ENCODE measurements around the gene KMT5B.

Gene KMT5B

GRCh38 chr11:68142441-68143309 is 70.4 kb downstream of the KMT5B start:
- no peak for DNase-seq

GRCh38 chr11:68142028-68142412 is 71.1 kb downstream of the KMT5B start:
- DNase-seq: no peak

DNA sequence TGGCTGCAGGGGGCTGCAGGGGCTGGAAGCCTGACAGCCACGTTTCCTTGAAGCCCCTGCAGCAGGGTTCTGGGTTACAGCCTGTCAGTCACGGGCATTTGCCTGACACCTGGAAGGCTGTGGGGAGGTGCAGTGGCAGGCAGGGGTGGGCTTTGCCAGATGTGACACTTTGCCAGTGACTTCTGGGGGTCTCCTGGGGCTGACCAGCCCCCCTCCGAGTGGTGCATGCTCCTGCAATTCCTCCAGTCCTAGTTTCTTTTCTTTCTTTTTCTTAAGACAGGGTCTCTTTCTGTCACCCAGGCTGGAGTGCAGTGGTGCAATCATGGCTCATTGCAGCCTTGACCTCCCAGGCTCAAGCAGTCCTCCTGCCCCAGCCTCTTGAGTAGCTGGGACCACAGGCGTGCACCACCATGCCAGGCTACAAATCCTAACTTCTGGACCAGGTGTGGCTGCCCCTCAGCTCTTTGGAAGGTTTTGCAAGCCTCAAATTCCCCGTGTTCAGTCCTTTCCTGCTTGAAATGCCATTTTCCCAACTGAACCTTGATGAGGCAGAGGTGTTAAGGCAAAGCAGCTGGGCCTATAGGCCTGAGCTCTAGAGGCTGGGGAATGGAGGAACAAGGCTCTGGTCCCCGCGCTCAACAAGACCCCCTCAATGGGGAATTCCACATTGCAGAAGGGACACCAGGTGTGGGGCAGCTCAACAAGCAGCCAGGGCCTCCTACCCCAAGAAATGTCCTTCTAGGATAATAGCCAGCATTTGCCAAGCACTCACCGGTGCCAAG is 71.7 kb downstream of the KMT5B start:
- no peak for DNase-seq

GRCh38 chr11:68140496-68141245 is 72.4 kb downstream of the KMT5B start:
- DNase-seq: no peak

- DNase-seq: no peak
These were observed 74.9 kb downstream of the KMT5B start for GRCh38 chr11:68138237-68138636.

DNA sequence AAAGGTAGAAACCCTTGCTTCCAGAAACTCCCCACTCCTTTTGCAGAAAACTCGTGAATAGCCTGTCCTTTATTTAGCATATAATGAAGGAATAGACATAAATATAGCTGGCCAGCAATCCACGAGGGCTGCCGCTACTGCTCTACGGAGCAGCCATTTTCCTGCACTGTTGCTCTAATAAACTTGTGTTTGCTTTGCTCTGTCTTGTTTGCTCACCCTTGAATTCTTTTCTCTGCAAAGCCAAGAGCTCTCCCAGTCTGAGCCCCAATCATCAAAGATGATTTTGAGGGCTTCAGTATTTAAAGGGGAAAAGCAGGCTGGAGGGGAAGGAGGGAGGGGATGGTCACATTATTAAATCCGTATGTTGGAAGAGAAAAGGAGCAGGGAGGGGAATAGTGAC is 75.3 kb downstream of the KMT5B start:
- DNase-seq: peak; percentile 45

GRCh38 chr11:68136866-68137265 is 76.2 kb downstream of the KMT5B start:
- no peak for DNase-seq

DNA sequence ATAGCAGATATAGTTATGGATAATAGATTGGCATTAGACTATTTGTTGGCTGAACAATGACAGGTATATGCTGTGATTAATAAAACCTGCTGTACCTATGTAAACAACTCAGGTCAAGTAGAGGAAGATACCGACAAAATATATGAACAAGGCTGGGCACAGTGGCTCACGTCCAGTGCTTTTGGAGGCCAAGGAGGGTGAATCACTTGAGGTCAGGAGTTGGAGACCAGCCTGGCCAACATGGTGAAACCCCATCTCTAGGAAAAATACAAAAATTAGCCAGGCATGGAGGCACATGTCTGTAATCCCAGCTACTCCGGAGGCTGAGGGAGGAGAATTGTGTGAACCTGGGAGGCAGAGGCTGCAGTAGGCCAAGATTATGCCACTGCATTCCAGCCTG is 77.9 kb downstream of the KMT5B start:
- DNase-seq: no peak

GRCh38 chr11:68133761-68134160 is 79.3 kb downstream of the KMT5B start:
- DNase-seq: no peak

DNA sequence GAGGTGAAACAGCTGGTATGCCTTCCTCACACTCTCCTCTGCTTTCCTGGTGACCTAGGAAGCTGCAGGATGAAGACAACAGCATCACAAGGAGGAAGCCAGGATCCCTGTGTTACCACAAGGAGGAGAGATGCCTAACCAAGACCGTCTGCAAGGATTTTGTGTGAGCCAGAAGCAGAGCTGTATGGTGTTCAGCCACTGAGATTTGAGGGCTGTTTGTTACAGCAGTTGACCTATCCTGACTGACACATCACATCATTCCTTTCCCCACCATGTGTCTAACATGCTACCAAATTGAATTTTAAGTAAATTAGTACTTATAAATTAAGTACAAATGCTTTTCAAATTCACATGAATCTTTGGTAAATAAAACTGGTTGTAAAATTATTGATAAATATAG is 83.0 kb downstream of the KMT5B start:
- DNase-seq: no peak

DNA sequence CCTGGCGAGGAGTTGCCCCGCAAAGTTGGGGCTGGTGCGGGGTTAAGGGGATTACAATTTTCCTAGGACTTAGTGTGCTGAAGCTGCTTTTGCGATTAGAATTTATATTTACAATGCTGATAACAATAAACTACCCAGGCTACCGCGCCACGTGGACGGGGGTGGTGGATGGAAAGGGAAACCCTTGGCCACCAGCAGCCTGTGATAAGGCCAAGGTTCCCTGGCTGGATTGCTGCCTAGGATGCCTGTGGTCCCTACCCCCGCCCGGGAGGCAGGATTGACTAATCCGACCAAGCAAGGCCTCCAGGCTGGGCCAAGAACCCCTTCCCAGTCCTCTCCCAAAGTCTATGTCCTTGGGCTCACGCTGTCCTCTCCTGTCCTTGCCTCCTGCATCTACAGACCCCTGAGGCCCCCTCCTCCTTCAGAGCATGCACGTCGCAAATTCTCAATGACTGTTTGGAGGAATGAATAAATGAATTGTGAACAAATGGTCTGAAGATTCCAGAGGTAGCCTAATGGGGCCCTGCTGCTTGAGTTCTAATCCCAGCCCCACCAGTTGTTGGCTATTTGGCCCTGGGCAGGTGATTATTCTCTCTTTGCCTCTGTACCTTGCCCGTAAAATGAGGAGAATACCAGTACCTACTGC is 84.3 kb downstream of the KMT5B start:
- no peak for DNase-seq

DNA sequence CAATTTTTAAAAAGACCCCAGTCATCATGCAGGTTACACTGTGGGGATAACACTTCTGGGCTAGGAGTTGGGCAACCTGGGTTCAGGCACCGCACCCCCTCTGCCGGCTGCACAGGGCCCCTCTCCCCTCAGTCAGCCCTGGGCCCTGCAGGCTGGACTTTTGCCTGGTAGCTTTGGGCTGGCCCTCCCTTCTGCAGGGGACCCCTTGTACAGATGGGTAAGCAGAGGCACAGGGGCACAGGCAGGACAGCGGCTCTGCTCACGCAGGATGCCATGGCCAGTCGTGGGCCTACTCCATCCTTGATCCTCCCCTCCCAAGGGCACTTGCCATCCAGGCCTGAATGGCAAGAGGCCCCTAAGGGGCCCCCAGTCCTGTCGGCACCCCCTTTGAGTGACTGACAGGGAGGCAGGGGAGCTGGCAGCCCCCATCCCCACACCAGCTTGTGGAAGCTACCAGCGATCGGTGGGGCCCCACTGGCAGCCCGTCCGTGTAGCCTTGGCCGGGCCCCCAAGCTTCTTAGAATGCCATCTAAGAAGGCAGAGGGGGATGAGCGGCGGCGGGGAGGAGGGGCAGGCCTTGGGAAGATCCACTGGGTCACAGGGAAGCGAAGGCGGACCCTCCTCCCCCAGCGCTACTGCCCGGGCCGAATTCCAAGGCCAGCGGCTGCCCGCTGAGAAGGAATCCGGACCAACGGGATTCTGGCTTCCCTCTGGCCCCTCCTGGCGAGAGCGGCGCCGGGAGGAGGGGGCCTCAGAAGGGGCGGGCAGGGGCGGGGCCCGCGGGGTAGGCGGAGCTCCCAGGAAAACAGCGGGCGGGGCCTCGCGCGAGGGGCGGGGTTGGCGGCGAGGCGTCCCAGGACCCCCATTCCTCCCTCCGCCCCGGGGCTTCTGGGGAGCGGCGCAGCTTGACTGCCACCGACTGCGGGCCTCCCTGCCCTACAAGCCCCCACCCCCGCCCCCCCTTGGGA is 85.1 kb downstream of the KMT5B start:
- no peak for DNase-seq

- no peak for DNase-seq
These were observed 87.9 kb downstream of the KMT5B start for GRCh38 chr11:68125164-68125563.

DNA sequence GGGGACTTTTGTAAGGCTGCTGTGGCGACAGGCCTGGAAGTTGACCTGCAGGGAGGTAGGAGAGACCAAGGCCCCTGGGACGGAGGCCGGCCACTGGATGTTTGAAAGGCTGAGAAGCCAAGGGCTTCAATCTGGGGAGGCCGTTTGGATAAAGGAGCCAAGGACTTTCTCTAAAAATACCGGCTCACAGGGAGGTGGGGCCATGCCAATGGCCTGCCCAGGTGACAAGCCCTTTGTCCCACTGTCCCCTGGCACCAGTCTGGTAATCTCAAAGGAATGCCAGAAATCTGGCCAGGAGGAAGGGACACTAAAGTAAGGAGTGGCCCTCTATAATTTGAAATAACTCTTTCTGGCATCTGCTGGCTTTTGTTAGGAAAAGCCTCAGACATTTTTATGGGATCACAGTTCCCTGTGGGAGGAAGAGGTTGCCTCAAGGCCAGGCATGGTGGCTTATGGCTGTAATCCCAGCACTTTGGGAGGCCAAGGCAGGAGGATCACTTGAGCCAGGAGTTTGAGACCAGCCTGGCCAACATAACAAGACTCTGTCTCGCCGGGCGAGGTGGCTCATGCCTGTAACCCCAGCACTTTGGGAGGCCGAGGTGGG is 90.1 kb downstream of the KMT5B start:
- DNase-seq: no peak

DNA sequence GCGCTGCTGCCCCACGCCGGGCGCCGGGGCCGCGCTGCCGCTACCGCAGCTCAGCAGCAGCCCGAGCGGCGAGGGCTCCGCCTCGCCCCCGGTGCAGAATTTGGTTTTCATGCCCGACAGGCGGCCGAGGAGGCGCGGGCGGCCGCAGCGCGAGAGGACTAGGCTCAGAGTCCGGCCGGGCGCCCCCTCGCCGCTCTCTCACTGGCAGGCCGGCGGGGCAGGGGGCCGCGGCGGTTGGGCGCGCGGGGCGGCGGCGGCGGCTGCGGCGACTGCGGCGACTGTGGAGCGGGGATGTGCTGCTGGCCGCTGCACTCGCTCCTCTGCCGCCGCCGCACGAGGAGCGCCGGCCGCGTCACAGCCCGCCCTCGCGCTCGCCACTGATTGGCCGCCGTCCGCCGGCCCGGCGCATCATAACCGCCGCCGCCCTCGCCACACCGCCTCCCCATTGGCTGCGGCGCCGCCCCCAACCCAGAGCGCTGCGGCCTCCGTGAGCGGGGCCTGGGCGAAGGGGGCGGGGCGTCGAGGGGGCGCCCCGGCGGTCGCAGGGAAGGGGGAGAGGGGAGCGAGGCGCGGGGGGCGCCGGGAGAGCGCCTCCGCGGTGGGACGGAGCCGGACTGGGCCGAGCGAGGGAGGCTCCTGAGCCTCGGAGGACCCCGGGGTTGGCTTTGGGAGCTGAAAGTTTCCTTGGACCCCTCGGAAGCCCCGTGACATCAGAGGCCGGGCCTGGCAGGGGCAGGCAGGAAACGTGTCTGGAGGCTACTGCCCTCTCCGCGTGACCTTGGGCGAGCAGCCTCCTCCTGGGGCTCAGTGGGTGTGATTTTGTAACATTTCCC is 91.8 kb downstream of the KMT5B start, which contains the start of gene CHKA:
TSS of gene CHKA (minus strand) at position 322 of the 833 bp plus-strand sequence. CDS start at position 111, 211 bp downstream.
- DNase-seq: peak; percentile 95

DNA sequence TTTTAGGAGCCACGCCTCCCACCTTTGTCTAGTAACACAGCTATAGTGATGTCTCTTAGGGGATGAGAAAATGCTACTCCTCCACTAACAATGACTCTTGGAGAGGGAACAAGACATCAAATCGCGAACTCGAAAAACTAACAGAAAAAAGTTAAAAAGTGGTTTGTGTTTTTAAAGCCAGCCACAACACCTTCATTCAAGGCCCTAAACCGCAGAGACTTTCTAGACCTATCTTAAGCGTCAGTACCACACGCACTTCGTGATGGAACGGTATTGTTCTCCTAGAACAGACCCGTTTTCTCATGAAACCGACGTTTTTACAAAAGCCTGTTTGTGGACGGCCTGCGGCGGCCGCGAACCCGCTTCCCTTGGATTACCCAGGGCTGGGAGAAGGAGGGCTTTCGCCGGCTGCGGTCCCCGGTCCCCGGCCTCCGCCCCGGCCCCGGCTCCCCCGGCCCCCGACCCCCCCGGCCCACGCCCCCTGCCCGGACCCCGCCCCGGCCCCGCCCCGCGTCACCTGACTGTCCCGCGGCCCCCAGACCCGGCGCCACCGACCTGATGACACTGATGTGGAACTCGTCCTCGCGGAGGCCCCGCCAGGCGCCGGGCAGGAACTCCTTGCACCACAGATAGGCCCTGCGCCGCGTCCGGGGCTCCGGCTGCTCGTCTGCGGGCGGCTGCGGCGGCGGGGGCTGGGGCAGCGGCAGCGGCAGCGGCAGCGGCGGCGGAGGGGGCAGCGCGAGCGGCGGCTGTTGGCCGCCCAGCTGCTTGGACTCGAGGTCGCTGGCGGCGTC is 92.6 kb downstream of the KMT5B start:
- DNase-seq: peak; percentile 58

GRCh38 chr11:68118706-68119448 is 94.2 kb downstream of the KMT5B start:
- no peak for DNase-seq

DNA sequence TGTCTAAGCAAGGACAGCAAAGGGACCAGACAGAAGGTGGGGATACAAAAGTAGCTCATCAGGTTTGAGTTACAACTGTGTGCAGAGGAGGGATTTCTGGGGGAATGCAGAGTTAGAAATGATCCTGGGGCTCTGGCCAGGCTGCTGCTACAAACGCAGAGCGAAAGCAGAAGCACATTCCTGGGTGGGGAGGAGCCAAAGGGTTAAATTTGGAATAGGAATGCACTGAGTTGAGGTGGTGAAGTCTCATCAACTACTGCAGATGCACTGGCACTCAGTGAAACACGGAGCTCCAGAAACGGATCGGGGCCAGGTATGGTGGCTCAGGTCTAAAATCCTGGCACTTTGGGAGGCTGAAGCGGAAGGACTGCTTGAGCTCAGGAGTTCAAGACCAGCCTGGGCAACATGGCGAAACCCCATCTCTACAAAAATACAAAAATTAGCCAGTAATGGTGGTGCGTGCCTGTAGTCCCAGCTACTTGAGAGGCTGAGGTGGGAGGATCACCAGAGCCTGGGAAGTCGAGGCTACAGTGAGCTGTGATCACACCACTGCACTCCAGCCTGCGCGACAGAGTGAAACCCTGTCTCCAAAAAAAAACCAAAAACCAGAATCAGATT is 95.1 kb downstream of the KMT5B start:
- DNase-seq: no peak

Data from NCI-H510A (cell line).